C1 segment of cervical spinal cord (tissue), 14 donors: ENCODE measurements around the gene RBM19.

Experiments used
- DNase-seq, 14 donors: peaks; one replicate each; lab custom pipeline; 2025; lab: John Stamatoyannopoulos, UW

Gene RBM19

GRCh38 chr12:113782873-113783272 is 183.3 kb downstream of the RBM19 start:
- no peak for DNase-seq

- DNase-seq, result no peak
These were observed 184.5 kb downstream of the RBM19 start for GRCh38 chr12:113781415-113782198.

GRCh38 chr12:113779774-113780173 is 186.4 kb downstream of the RBM19 start:
- DNase-seq, result no peak

- DNase-seq, result no peak
These were observed 187.5 kb downstream of the RBM19 start for GRCh38 chr12:113778432-113779132.

- no peak for DNase-seq
These were observed 188.4 kb downstream of the RBM19 start for GRCh38 chr12:113777751-113778150.

- no peak for DNase-seq
These were observed 189.6 kb downstream of the RBM19 start for GRCh38 chr12:113776536-113776935.

GRCh38 chr12:113774526-113774925 is 191.6 kb downstream of the RBM19 start:
- DNase-seq, result no peak

GRCh38 chr12:113772505-113773030 is 193.6 kb downstream of the RBM19 start:
- no peak for DNase-seq

- DNase-seq, result no peak
These were observed 195.7 kb downstream of the RBM19 start for GRCh38 chr12:113770389-113770865.

GRCh38 chr12:113769305-113769704 is 196.8 kb downstream of the RBM19 start:
- DNase-seq, result no peak

GRCh38 chr12:113768850-113769249 is 197.3 kb downstream of the RBM19 start:
- DNase-seq, result no peak

- DNase-seq, result no peak
These were observed 198.9 kb downstream of the RBM19 start for GRCh38 chr12:113766879-113767878.
